Muscle layer of colon (tissue), 2 donors: ENCODE measurements around the gene ECSIT.
"Not testable (repeated sequence)": the region's sequence is repeated elsewhere in the genome, so short reads cannot be mapped to it uniquely, and the experiment has no call there.

Experiments used
- H3K27ac ChIP-seq: one replicate; pipeline ENCODE4 v1.7.0; 2013; ENCODE audit warnings: low read depth, mild to moderate bottlenecking, low read length, moderate library complexity
- H3K27me3 ChIP-seq, 2 donors: one replicate each; pipeline ENCODE4 v1.7.0; 2013; ENCODE audit warnings: low read length in 2 of 2, mild to moderate bottlenecking in 2 of 2; ENCODE audit not compliant: insufficient read depth in 2 of 2, control insufficient read depth in 1 of 2
- H3K36me3 ChIP-seq: one replicate; pipeline ENCODE4 v1.7.0; 2013; ENCODE audit warnings: mild to moderate bottlenecking, low read length; ENCODE audit not compliant: insufficient read depth
- H3K4me1 ChIP-seq: one replicate; pipeline ENCODE4 v1.7.0; 2013; ENCODE audit warnings: mild to moderate bottlenecking, low read length; ENCODE audit not compliant: insufficient read depth
- H3K4me3 ChIP-seq, 2 donors: one replicate each; pipeline ENCODE4 v1.7.0; 2013; ENCODE audit warnings: low read length in 2 of 2, low read depth in 1 of 2, mild to moderate bottlenecking in 1 of 2, moderate library complexity in 1 of 2
- H3K9ac ChIP-seq: one replicate; pipeline ENCODE4 v1.7.0; 2013; ENCODE audit warnings: low read length
- H3K9me3 ChIP-seq: one replicate; pipeline ENCODE4 v1.7.0; 2013; ENCODE audit warnings: mild to moderate bottlenecking, low read length
- donor health status: abdominal sarcoma.
- donor health status: Adenocarcinoma of cecum.

ECSIT gene

GRCh38 chr19:11464333-11465265 lies 64.3 kb downstream of the ECSIT start:
- peaks cover 0 to 11% of the 10 kb centered on the region in 2 donors for H3K27me3 ChIP-seq
- H3K4me3 ChIP-seq, result no peak overlapping the region
- H3K9me3 ChIP-seq, result no peaks in the 10 kb centered on the region
- H3K9ac ChIP-seq, result no peak overlapping the region
- H3K4me1 ChIP-seq, result no peaks in the 10 kb centered on the region
- H3K27ac ChIP-seq, result no peak overlapping the region
- H3K36me3 ChIP-seq, result no peaks in the 10 kb centered on the region

GRCh38 chr19:11463391-11463790 lies 65.5 kb downstream of the ECSIT start:
- Histone ChIP-seq H3K27ac (no peak overlapping the region), H3K4me1 (no peaks in the 10 kb centered on the region), H3K9ac (no peak overlapping the region)

GRCh38 chr19:11461453-11461852 lies 67.5 kb downstream of the ECSIT start:
- no peak overlapping the region for H3K4me3 ChIP-seq
- peaks cover 0 to 11% of the 10 kb centered on the region in 2 donors for H3K27me3 ChIP-seq
- H3K27ac ChIP-seq, result no peak overlapping the region
- H3K36me3 ChIP-seq, result no peaks in the 10 kb centered on the region
- H3K9ac ChIP-seq, result no peak overlapping the region
- no peaks in the 10 kb centered on the region for H3K4me1 ChIP-seq
- no peaks in the 10 kb centered on the region for H3K9me3 ChIP-seq

More at GRCh38 chr19:11463391-11463790, 65.5 kb downstream of the ECSIT start:
- Histone ChIP-seq H3K27me3 (peaks cover 0 to 11% of the 10 kb centered on the region in 2 donors), H3K4me3 (no peak overlapping the region), H3K36me3 (no peaks in the 10 kb centered on the region), H3K9me3 (no peaks in the 10 kb centered on the region)

DNA sequence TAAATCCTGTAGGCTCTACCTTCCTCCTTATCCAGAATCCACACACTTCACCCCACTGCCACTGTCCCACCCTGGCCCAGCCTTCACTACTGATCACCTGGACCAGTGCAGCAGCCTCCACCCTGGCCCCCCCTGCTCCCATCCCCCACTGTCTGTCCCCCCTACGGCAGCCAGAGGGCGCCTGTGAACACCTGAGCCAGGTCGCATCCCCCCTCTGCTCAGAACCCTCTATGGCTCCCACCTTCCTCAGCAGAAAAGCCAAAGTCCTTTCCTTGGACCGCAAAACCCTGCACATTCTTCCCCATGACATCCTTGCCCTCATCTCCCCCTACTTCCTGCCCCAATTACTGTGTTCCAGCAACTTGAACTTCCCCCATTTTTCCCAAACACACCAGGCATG lies 68.7 kb downstream of the ECSIT start:
- Histone ChIP-seq H3K4me3 (no peak overlapping the region), H3K9ac (no peak overlapping the region), H3K27me3 (peaks cover 0 to 5% of the 10 kb centered on the region in 2 donors), H3K36me3 (no peaks in the 10 kb centered on the region), H3K9me3 (no peaks in the 10 kb centered on the region), H3K4me1 (no peaks in the 10 kb centered on the region), H3K27ac (no peak overlapping the region)

DNA sequence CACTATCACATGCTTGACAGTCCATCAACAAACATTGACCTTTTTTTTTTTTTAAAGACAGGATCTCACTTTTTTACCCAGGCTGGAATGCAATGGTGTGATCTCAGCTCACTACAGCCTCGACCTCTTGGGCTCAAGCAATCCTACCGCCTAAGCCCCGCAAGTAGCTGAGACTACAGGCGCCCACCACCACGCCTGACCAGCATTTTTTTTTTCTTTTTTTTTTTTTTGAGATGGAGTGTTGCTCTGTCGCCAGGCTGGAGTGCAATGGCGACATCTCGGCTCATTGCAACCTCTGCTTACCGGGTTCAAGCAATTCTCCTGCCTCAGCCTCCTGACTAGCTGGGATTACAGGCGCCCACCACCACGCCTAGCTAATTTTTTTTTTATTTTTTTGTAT lies 70.0 kb downstream of the ECSIT start:
- not testable (repeated sequence) for H3K27ac ChIP-seq, H3K27me3 ChIP-seq, H3K9ac ChIP-seq, H3K4me1 ChIP-seq, H3K36me3 ChIP-seq, H3K9me3 ChIP-seq, H3K4me3 ChIP-seq

- Histone ChIP-seq H3K9ac (no peak overlapping the region), H3K27ac (no peak overlapping the region)
Observed at GRCh38 chr19:11458236-11458900, 70.6 kb downstream of the ECSIT start.

DNA sequence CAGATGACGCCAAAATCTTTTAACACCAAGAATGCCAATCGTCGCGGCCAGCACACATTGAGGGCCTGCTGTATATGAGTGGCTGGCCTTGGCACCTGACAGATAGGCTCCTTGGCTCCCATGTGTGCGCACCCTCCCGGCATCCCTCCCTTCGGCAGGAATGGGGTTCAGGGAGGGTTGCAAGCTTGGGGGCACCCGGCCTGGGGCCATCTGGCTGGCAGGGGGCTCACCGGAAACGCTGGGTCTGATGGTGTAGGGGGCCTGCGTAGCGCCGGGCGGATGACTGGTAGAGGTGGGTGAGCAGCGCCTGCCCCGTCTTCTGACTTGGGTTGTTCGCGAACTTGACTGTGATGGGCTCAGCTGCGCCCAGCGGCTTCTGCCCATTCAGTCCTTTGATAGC lies 71.1 kb downstream of the ECSIT start:
- H3K36me3 ChIP-seq, result no peaks in the 10 kb centered on the region
- H3K4me1 ChIP-seq, result no peaks in the 10 kb centered on the region
- H3K9me3 ChIP-seq, result no peaks in the 10 kb centered on the region
- peaks cover 0 to 8% of the 10 kb centered on the region in 2 donors for H3K27me3 ChIP-seq
- no peak overlapping the region for H3K9ac ChIP-seq
- H3K4me3 ChIP-seq, result no peak overlapping the region
- no peak overlapping the region for H3K27ac ChIP-seq

More at GRCh38 chr19:11458236-11458900, 70.6 kb downstream of the ECSIT start:
- Histone ChIP-seq H3K9me3 (no peaks in the 10 kb centered on the region), H3K4me1 (no peaks in the 10 kb centered on the region), H3K27me3 (peaks cover 0 to 5% of the 10 kb centered on the region in 2 donors), H3K4me3 (no peak overlapping the region), H3K36me3 (no peaks in the 10 kb centered on the region)

DNA sequence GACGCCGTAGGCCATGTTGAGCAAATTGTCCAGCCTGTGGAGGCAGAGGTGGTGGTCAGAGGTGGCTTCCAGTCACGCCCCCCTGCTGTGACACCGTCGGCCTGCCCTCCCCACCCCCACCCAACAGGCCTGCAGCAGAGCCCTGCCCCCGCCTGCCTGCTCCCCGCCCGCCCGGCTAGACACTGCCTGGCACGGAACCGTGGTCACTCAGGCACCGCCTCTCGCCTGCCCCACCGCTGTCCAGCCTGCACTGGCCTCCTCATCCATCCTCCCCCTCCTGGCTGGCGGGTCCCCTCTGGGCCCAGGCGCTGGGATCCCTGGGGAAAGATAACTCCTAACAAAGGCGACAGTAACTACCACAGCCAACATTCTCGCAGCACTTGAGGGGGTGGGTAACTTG lies 71.8 kb downstream of the ECSIT start:
- Histone ChIP-seq H3K36me3 (no peaks in the 10 kb centered on the region), H3K9me3 (no peaks in the 10 kb centered on the region), H3K9ac (no peak overlapping the region), H3K4me3 (no peak overlapping the region), H3K27me3 (peaks cover 0 to 13% of the 10 kb centered on the region in 2 donors), H3K27ac (no peak overlapping the region), H3K4me1 (no peaks in the 10 kb centered on the region)

DNA sequence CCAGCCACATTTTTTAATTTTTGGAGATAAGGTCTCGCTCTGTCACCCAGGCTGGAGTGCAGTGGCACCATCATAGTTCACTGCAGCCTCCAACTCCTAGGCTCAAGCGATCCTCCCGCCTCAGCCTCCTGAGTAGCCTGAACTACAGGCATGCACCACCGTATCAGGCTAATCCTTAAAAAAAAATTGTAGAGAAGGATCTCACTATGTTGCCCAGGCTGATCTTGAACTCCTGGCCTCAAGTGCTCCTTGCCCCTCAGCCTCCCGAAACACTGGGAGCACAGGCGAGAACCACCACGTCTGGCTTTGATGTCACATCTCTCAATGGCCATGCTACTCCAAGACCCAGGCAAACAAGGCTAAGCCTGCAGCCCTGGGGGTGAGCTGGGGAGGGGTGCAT lies 72.3 kb downstream of the ECSIT start:
- Histone ChIP-seq H3K27me3 (peaks cover 0 to 16% of the 10 kb centered on the region in 2 donors), H3K4me3 (no peak overlapping the region), H3K27ac (no peak overlapping the region), H3K9me3 (no peaks in the 10 kb centered on the region), H3K4me1 (no peaks in the 10 kb centered on the region), H3K9ac (no peak overlapping the region), H3K36me3 (no peaks in the 10 kb centered on the region)
